ENCODE results near the gene PAPPA. TPM values are rescaled to one million over a fixed set of nuclear protein-coding genes. Genes with fewer than 3 reads are reported as not detected.

PAPPA gene
- total RNA-seq, 1 experiment from 2014 or later = 0.05 TPM

GRCh38 chr9:116250891-116251290, 97.3 kb downstream of the PAPPA start:
- TF ChIP-seq EZH2 (IDR thresholded peaks at IDR 0.05) (no peak), ZNF274 (IDR thresholded peaks at IDR 0.05; ENCODE audit: low read depth, low read length) (no peak), ZFX (IDR thresholded peaks at IDR 0.05) (no peak), ELF1 (IDR thresholded peaks at IDR 0.05; ENCODE audit: borderline replicate concordance, low read depth) (no peak), EZH2phosphoT487 (IDR thresholded peaks at IDR 0.05; ENCODE audit: borderline replicate concordance) (no peak), REST (IDR thresholded peaks at IDR 0.05; ENCODE audit: low read depth) (no peak)
- DNase-seq (ENCODE audit: low read depth, low spot score) (no peak), ATAC-seq (no peak)
- H3K9me3 ChIP-seq (ENCODE audit: control insufficient read depth in 1 of 2, insufficient read depth in 1 of 2, low read depth in 1 of 2, low read length in 2 of 2) = no peaks in the 10 kb centered on the region
- CTCF ChIA-PET = no interaction called here
- peaks cover 19% of the 10 kb centered on the region for H3K27me3 ChIP-seq (ENCODE audit: insufficient read depth, low read length)
- no peak overlapping the region for H3K4me3 ChIP-seq (replicated peaks in 1 of 2; ENCODE audit: low read depth in 1 of 2, low read length in 2 of 2)
- H2AFZ ChIP-seq (ENCODE audit: low read depth, low read length, poor library complexity, severe bottlenecking) = no peak overlapping the region
- no peaks in the 10 kb centered on the region for H4K20me1 ChIP-seq (ENCODE audit: insufficient read depth)
- no TSS peak for BruUV-seq (replicated peaks)
- POLR2A ChIA-PET = no interaction called here
- no peak overlapping the region for H3K4me2 ChIP-seq (ENCODE audit: low read length)
- no peaks in the 10 kb centered on the region for H3K4me1 ChIP-seq (ENCODE audit: control insufficient read depth in 1 of 2, insufficient read depth in 2 of 2, low read length in 2 of 2)
- no peaks in the 10 kb centered on the region for H3K9me2 ChIP-seq (ENCODE audit: insufficient read depth)
- intact Hi-C loops (cut with micrococcal nuclease) = no loop called here
- no peaks in the 10 kb centered on the region for H3K79me2 ChIP-seq (ENCODE audit: insufficient read depth, low read length)
- RAD21 ChIA-PET (ENCODE audit: low non-redundant PET in 1 of 2, low total read pairs in 2 of 2, uncharacterized antibody in 2 of 2, unreplicated experiment in 2 of 2) = no interaction called here
- H3K9ac ChIP-seq (ENCODE audit: low read length) = no peak overlapping the region
- no peaks in the 10 kb centered on the region for H3K36me3 ChIP-seq (ENCODE audit: control insufficient read depth in 1 of 2, insufficient read depth in 2 of 2, low read length in 2 of 2)
- H3K27ac ChIP-seq (ENCODE audit: low read depth, low read length) = no peak overlapping the region

GRCh38 chr9:116251366-116251765, 97.8 kb downstream of the PAPPA start:
- no peak overlapping the region for H3K27ac ChIP-seq (ENCODE audit: low read depth, low read length)
- no peaks in the 10 kb centered on the region for H3K79me2 ChIP-seq (ENCODE audit: insufficient read depth, low read length)
- H3K9me2 ChIP-seq (ENCODE audit: insufficient read depth) = no peaks in the 10 kb centered on the region
- no peak overlapping the region for H3K4me3 ChIP-seq (replicated peaks in 1 of 2; ENCODE audit: low read depth in 1 of 2, low read length in 2 of 2)
- DNase-seq (ENCODE audit: low read depth, low spot score) (no peak), ATAC-seq (no peak)
- H4K20me1 ChIP-seq (ENCODE audit: insufficient read depth) = no peaks in the 10 kb centered on the region
- ChIA-PET CTCF (no interaction called here), POLR2A (no interaction called here), RAD21 (ENCODE audit: low non-redundant PET in 1 of 2, low total read pairs in 2 of 2, uncharacterized antibody in 2 of 2, unreplicated experiment in 2 of 2) (no interaction called here)
- intact Hi-C loops (cut with micrococcal nuclease) = no loop called here
- H3K9ac ChIP-seq (ENCODE audit: low read length) = no peak overlapping the region
- no peak overlapping the region for H2AFZ ChIP-seq (ENCODE audit: low read depth, low read length, poor library complexity, severe bottlenecking)
- no peaks in the 10 kb centered on the region for H3K9me3 ChIP-seq (ENCODE audit: control insufficient read depth in 1 of 2, insufficient read depth in 1 of 2, low read depth in 1 of 2, low read length in 2 of 2)
- H3K4me1 ChIP-seq (ENCODE audit: control insufficient read depth in 1 of 2, insufficient read depth in 2 of 2, low read length in 2 of 2) = no peaks in the 10 kb centered on the region
- peaks cover 21% of the 10 kb centered on the region for H3K27me3 ChIP-seq (ENCODE audit: insufficient read depth, low read length)
- H3K36me3 ChIP-seq (ENCODE audit: control insufficient read depth in 1 of 2, insufficient read depth in 2 of 2, low read length in 2 of 2) = no peaks in the 10 kb centered on the region
- no TSS peak for BruUV-seq (replicated peaks)
- no peak overlapping the region for H3K4me2 ChIP-seq (ENCODE audit: low read length)
- TF ChIP-seq RAD21 (IDR thresholded peaks at IDR 0.05; ENCODE audit: low read depth) (no peak), POLR2A (IDR thresholded peaks at IDR 0.05; ENCODE audit: borderline replicate concordance, extremely low read depth, insufficient read depth, insufficient read length) (no peak), EGR1 (IDR thresholded peaks at IDR 0.05; ENCODE audit: low read depth) (no peak), SRF (IDR thresholded peaks at IDR 0.05; ENCODE audit: low read depth) (no peak), REST (IDR thresholded peaks at IDR 0.05; ENCODE audit: low read depth) (no peak), CTCF (IDR thresholded peaks at IDR 0.05 in 2 of 3, conservative IDR thresholded peaks at IDR 0.05 in 1 of 3; ENCODE audit: borderline replicate concordance in 1 of 3, insufficient read depth in 1 of 3, low read depth in 2 of 3, low read length in 2 of 3) (no peak), CEBPB (IDR thresholded peaks at IDR 0.05; ENCODE audit: low read depth) (no peak), SIN3A (IDR thresholded peaks at IDR 0.05; ENCODE audit: low read depth) (no peak)
